Measurements from ENCODE around the gene SERTAD4.

SERTAD4 gene

GRCh38 chr1:210233495-210234328 is 1.1 kb downstream of the SERTAD4 start:
- DNase-seq = no peak

GRCh38 chr1:210234329-210234757 is 1.7 kb downstream of the SERTAD4 start:
- DNase-seq = no peak

- DNase-seq = no peak
Observed at GRCh38 chr1:210235363-210236053, 2.9 kb downstream of the SERTAD4 start.

- DNase-seq = no peak
Observed at GRCh38 chr1:210236386-210236839, 3.8 kb downstream of the SERTAD4 start.

GRCh38 chr1:210236840-210237409 is 4.3 kb downstream of the SERTAD4 start:
- DNase-seq = no peak

- no peak for DNase-seq
Observed at GRCh38 chr1:210237479-210237878, 4.9 kb downstream of the SERTAD4 start.

- DNase-seq = no peak
Observed at GRCh38 chr1:210237981-210238380, 5.4 kb downstream of the SERTAD4 start.

- no peak for DNase-seq
Observed at GRCh38 chr1:210239349-210240111, 6.9 kb downstream of the SERTAD4 start.

- DNase-seq = no peak
Observed at GRCh38 chr1:210241121-210241520, 8.5 kb downstream of the SERTAD4 start.

- no peak for DNase-seq
Observed at GRCh38 chr1:210244746-210245367, 12.3 kb downstream of the SERTAD4 start.

GRCh38 chr1:210246447-210246846 is 13.9 kb downstream of the SERTAD4 start:
- DNase-seq = no peak

GRCh38 chr1:210248341-210248740 is 15.7 kb downstream of the SERTAD4 start:
- DNase-seq = no peak

- DNase-seq = no peak
Observed at GRCh38 chr1:210250665-210250997, 18.0 kb downstream of the SERTAD4 start.

- peak; percentile 59 for DNase-seq
Observed at GRCh38 chr1:210250998-210251679, 18.5 kb downstream of the SERTAD4 start.

GRCh38 chr1:210251680-210252490 is 19.3 kb downstream of the SERTAD4 start:
- DNase-seq = no peak

- no peak for DNase-seq
Observed at GRCh38 chr1:210252621-210253051, 20.0 kb downstream of the SERTAD4 start.

GRCh38 chr1:210254298-210254697 is 21.7 kb downstream of the SERTAD4 start:
- DNase-seq = no peak

- DNase-seq = no peak
Observed at GRCh38 chr1:210257698-210258529, 25.3 kb downstream of the SERTAD4 start.

GRCh38 chr1:210259561-210259960 is 27.0 kb downstream of the SERTAD4 start:
- DNase-seq = no peak

GRCh38 chr1:210260096-210260495 is 27.5 kb downstream of the SERTAD4 start:
- no peak for DNase-seq

All from activated CD4-positive, alpha-beta T cell treated with anti-CD3 and anti-CD28 coated beads, Interleukin-2, amount 50 U/mL, for 16 hours (primary cell).